GM18507 (cell line): ENCODE measurements around the gene COA8.
A peak's percentile ranks its signal among the peaks of the same experiment; 100 is the strongest.

Experiments
- DNase-seq: peaks from one replicate; pipeline ENCODE4 v3.0.0; 2011; ENCODE audit warnings: low read depth; ENCODE audit not compliant: insufficient read length; ENCODE audit errors: extremely low spot score
- FAIRE-seq: peaks from 2 replicates; lab custom pipeline; 2011; peaks lifted over from hg19 to GRCh38; lab: Jason Lieb, UNC

COA8 gene

DNA sequence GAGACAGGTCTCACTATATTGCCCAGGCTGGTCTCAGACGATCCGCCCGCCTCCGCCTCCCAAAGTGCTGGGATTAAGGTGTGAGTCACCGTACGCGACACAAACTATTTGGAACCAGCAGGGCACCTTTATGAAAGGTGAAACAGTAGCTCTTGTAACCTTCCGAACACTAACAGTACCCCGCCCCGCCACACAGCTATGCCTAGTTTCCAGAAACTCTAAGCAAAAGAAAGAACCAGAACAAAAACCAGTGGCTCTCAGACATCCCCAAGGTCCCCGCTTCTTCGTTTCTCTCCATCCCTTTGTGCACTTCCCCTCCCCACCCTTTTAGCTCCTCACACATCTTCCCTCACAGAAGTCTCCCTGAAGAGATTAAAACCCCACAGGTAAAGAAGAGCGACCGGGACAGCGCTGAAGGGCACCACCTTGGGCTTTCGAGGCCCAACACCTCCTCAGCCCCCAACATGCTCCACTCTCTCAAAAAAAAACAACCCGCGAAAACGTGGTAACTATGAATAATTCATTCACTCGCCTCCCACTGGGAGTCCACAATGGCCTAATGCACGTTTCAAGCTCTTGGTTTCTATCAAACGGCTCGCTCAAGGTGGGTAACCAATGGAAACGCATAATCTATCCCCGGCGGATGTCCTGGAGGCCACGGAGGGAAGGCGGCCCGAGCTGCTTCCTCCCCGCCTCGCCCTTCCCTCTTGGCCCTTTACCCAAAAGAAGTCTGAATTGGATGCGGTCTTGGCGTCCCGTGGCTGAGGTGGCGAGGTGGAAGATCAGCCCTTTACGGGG is 1.2 kb upstream of the COA8 start:
- peak; percentile 44 for DNase-seq
- FAIRE-seq: no peak

DNA sequence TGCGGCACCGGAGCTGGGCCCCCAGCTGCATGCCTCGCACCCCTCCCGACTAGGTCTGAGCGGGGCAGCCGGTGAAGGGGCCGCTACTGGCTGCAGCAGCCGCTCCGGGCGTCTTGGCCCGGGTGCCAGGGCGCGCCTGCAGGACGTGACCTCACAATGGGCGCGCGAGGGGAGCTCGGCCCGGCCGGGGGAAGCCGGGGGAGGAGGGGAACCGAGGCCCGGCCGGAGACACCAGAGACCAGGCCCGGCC is 656 bp upstream of the COA8 start:
- DNase-seq: peak; percentile 23
- no peak for FAIRE-seq

DNA sequence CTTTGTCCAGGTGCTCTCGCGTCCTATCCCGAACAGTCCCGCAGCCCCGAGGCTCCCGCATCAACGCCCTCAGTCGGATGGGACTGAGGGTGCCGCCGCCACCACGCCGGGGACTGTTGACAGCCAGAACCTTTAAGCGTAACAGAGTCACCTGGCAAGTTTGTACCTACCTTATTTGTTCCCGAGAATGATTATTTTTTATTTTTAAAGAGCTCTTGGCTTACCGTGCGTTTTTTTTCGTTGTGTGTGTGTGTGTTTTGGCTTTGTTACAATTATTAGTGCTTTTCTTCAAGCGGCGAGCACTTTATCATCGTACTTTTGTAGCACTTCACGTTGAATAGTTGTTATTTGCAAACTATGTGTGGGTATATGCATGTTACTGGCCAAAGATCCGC is 463 bp downstream of the COA8 start:
- FAIRE-seq (no peak), DNase-seq (no peak)

DNA sequence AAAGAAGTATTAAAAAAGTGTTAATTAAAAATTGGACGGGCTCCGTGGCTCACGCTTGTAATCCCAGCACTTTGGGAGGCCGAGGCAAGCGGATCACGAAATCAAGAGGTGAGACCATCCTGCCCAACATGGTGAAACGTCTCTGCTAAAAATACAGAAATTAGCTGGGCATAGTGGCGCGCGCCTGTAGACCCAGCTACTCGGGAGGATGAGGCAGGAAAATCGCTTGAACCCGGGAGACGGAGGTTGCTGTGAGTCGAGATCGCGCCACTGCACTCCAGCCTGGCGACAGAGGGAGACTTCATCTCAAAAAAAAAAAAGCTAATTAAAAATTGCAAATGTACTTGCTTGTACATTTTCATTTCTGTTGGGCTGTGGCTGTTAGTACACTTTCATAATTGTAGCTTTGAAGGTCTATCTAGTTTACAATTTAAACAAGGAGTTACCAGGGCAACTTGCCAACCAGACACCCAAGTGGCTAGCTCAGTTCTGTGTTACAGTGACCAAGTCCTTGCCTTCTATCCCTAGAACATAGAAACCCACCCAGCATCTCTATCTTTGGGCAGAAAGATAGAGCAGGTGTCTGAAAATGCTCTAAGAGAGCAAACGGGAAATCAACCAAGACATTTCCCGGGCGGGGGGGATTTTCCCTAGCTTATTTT is 1.2 kb downstream of the COA8 start:
- DNase-seq: no peak
- FAIRE-seq: no peak

DNA sequence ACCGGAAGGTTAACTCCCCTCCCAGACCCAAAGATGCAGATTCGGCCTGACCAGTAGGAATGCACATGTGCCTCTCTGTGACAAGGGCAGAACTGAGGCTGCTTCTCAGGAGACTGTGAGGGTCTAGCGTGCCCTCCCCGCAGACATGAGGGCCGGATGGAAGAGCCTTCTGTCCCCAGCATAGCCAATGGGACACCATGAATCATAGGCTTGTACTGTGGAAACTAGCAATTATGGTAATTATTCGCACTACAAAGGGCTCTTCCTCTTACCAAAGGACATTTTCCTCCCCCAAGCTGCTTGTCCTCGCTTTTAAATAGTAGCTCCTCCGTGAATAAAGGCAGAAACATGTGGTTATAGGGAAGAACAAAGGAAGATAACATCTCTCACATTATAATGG is 6.2 kb downstream of the COA8 start:
- FAIRE-seq (no peak), DNase-seq (no peak)

DNA sequence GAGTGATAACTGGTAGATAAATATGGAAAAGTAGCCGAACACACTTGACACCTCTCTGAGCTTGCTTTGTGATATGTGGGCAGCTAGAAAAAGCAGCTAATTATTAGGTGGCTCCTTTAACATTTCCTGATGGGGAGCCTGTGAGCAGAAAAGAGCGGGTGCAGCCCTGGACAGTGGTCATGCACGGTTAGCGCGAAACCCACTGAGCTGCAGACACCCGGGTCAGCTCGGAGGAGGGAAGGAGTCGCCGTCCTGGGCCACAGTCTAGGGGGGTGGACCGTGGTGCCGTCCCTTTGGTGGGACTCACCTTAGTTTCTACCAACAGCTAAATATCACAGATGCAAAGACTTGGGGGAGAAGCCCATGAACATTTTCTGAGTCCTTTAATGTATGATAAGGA is 6.6 kb downstream of the COA8 start:
- no peak for FAIRE-seq
- no peak for DNase-seq

DNA sequence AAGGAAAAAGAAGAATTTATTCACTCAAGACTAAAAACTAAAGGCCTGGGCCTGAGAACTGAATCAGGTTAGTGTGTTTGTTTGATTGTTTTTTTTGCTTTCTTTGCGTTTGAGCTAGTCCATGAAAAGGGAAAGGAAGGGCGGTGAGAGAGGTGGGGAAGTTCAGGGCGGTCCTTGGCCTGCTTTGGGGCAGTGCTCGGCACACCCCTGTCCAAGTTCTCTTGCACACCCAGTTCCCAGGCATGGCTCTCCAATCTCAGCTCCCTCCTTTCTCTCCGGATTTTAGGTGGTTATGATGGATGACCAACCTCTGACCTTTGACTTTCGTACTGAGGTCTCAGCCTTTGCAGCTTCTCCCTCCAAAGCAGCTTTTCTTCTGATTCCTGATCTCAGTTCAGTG is 11.3 kb downstream of the COA8 start:
- DNase-seq: no peak
- FAIRE-seq: no peak

DNA sequence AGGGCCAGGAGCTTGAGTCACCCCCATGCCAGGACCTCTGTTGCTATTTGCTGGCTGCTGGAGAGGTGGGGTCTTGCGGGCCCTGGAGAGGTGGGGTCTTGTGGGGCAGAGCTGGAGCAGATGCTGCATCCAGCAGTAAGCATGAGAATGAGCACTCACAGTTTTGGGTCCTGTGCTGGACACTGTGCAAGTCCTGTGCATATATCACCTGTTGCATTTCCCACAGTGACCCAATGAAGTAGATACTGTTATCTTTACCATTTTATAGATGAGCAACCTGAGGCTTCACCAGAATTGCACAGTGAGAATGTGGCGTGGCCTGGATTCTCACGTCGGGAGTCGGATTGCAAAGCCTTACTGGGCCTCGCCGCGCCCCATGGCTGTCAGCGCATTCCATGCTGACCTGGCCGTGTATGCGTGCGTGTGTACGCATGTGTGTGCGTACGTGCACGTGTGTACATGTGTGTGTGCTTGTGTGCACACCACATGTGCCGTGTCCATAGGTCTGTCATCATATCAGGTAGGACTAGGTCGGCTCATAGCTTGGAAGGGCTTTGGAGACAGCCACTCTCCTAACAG is 12.0 kb downstream of the COA8 start:
- no peak for FAIRE-seq
- DNase-seq: no peak

DNA sequence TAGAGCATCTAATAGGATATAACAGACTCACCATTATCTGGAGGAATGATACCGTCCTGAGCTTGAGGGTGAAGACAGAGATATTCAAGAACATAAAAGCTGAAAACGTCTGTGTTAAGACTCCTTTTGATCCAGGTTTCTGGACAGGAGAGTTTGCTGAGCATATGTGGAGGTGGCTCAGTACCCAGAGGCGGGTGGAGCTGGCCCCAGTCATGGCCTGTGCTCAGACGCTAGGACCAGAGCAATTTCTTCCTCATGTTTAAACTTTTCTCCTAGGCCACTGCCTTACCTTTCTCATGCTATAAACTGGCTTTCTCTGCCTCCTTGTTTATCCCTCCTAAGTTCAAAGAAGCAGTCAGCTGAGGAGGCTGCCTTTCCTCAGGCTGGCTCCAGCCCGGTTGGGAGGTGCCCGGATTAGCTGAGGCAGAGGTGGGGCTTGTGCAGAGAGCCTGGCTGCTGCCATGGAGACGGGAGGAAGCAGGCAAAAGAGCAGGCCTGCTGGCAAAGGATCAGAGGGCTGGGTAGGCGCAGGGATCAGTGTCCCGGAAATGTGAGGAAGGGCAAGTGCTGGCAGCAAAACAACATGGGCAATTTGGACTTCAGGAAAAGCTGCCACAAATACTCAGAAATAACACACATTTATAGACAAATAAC is 13.7 kb downstream of the COA8 start:
- no peak for FAIRE-seq
- no peak for DNase-seq

DNA sequence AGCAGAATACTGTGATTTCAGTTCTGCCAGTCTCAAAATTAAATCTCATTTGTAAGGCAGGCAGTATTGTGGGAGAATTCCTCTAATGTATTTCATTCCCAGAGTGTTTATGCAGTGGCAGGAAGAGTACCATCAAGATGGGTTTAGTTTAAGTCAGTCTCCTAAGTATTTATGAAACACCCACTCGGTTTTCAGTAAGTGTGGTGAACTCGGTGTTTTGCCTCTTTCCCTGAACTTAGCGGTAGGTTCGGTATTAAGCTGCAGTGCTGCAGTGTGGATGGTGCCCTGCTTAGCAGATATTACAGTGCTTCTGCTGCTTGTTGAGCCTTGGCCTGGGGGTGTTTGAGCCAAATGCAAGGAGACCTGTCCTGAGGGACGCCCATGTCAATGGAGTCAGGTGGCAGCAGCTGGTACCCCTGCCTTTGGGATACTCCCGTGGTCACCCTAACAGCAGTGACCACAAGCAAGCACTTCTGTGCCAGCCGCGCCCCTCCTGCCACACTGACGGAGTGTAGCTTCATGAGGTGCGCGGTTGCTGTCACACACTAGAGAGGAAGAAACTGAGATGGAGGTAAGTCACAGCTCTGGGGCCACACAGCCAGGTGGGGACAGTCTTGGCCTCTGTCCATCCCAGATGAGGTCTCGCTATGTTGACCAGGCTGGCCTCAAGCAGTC is 15.8 kb downstream of the COA8 start:
- FAIRE-seq (no peak), DNase-seq (no peak)

DNA sequence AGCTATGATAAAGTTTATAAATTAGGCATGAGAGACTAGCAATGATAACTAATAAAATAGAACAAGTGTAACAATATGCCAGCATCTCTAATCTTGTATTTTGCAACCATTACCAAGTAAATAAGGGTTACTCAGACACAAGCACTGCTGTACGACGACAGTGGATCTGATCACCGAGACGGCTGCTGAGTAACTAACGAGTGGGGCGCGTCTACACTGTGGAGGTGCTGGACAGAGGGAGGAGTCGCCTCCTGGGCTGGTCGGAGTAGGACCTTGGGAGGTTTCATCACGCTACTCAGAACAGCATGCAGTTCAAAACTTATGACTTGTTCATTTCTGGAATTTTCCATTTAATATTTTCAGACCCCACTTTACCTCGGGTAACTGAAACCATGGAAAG is 18.4 kb downstream of the COA8 start:
- DNase-seq (no peak), FAIRE-seq (no peak)

DNA sequence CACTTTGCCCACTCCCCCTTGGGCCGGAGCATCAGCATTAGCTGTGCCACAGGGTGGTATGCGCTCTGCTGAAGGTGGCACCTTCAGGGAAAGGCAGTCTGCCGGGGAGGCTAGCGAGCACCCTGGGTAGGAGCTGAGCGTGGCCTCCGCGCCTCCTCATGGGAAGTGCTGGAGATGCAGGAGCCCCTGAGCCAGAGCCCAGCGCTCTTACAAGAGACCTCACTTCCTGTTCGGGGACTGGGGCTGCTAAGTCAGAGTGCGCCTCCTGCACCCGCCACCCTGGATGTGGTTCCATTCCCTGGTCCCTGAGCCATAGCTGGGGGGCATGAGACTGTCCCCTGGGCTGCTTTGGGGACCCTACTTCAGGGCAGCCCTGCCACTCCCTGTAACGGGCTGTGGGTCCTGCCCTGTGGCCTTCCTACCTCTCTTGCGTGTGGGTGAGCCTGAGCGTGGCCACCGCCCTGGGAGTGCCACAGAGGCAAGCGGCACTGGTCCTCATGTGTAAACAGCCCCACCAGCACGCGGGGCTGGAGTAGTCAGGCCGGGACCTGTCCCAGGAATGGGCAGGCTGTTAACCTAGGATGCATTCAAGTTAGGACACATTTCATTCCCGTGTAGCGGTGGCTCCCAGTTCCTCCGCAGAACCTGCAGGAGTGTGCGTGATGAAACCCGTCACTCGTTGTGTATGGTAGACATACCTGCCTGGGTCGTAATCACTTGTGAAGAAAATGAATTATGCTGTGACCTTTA is 19.4 kb downstream of the COA8 start:
- DNase-seq: no peak
- FAIRE-seq: no peak

DNA sequence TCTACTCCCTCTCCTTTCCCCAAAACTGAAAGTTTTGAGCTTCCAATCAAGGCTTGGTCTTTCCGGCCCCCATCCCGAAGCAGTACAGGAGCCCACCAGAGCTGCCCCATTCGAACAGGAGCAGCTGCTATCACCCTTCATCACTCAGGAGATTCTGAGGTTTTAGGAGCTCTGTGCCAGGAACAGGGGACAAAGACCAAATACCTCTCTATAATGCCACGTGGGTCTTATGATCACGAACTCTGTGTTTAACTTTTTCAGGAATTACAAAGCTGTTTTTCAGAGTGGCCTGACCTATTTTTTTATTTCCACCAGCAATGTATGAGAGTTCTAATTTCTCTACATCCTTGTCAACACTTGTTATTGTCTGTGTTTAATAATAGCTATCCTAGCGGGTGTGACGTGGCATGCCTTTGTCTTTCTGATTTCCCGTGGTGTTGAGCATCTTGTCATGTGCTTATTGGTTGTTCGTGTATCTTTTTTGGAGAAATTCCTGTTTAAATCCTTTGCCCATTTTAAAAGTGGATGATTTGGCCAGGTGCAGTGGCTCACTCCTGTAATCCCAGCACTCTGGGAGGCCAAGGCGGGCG is 21.7 kb downstream of the COA8 start:
- no peak for DNase-seq
- FAIRE-seq: no peak

DNA sequence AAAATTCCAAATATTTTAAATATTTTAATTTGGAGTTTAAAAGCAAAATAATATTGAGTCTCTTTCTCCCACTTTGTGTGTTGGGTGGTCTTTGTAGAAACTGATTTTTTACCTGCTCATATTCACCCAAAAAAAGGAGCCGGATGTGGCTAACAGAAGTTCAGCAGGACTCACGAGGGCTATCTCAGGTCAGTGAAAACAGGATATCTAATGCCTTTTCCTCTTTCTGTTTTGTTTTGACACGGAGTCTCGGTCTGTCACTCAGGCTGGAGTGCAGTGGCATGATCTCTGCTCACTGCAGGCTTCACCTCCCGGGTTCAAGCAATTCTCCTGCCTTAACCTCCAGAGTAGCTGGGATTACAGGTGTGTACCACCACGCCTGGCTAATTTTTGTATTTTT is 30.8 kb downstream of the COA8 start:
- FAIRE-seq: peak; percentile 98
- DNase-seq: peak; percentile 69

DNA sequence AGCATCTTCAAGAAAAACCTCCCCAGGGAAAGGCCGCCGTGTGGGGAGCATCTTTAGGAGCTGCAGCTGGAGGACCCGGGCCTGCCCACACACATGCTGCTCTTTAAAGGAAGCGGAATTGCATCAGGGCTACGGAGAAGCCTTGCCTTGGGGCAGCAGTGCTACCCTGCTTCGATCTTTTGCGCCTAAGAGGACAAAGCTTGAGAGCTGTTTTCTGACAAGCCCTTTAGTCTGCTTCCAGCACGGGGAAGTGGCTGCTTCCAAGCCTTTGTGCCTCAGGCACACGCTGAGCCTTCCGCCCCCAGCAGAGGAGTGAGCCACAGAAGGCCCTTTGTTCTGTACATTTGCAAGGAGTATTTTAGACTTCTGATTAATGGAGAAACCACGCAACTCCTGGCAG is 31.5 kb downstream of the COA8 start:
- DNase-seq (no peak), FAIRE-seq (no peak)

DNA sequence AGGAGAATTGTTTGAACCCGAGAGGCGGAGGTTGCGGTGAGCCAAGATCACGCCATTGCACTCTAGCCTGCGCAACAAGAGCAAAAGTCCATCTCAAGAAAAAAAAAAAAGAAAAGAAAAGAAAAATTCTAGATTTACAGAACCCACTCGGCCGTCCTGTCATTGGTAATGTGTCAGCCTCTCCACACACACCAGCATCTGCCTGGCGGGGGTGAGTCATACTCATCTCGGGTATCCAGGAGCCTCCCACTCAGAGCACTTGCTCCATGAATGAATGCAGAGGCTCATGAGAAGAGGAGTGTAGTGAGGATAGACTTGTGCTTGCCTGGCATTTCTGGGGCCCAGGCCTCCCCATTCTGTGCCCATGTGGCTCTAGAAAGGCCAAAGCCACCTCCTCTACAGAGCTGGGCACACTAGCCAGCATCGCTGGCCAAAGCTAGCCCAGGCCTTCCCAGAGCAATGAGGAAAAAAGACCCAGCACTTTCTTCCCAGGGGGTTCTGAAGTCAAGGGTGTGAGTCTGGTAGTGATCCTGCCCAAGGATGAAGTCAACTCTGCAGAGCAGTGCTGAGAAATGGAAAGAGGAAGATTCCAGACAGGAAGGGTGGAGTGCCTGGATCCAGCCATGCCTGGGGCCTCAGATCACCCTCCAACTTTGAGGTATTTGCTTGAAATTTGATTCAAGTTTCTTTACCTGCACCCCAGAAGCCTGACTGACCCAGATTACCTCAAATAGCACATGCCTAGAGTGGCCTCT is 35.0 kb downstream of the COA8 start:
- FAIRE-seq (no peak), DNase-seq (no peak)

DNA sequence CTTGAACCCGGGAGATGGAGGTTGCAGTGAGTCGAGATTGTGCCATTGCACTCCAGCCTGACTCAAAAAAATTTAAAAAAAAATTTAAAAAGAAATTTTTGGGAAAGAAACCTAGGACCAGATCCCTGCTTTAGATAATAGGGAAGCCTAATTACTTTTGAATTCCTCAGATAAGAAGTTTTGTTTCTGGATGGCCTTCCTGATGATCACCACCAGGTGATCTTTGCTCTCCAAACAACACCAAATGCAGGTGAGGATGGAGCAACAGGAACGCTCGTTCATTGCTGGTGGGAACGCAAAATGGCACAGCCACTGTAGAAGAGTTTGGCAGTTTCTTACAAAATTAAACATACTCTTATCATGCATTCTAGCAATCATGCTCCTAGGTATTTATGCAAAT is 37.7 kb downstream of the COA8 start:
- FAIRE-seq: no peak
- no peak for DNase-seq

DNA sequence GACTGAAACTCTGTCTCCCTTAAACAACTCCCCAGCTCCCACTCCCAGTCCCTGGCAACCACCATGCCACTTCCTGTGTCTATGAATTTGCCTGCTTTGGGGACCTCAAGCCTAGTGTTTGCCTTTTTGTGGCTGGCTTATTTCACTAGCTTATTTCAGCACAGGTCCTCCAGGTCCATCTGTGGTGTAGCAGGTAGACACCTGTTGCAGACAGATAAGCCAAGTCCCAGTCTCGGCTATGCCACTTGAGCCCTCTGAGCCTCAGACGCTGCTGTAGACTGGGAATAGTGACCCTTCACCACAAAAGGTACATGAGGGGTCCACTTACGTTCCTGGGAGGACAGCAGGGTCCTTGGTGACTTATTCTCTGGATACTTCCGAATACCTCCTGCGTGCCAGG is 41.9 kb downstream of the COA8 start:
- FAIRE-seq (no peak), DNase-seq (no peak)
